Activated CD4-positive, alpha-beta T cell treated with anti-CD3 and anti-CD28 coated beads, Interleukin-2, amount 50 U/mL, for 4 hours (primary cell): Measurements from ENCODE around the gene UBXN7.
"Not testable (repeated sequence)": the region's sequence is repeated elsewhere in the genome, so short reads cannot be mapped to it uniquely, and the experiment has no call there.

Source experiments
- DNase-seq, 2 experiments: peaks; one replicate each; pipeline ENCODE4 v3.0.0-alpha.2; 2020

UBXN7 gene

DNA sequence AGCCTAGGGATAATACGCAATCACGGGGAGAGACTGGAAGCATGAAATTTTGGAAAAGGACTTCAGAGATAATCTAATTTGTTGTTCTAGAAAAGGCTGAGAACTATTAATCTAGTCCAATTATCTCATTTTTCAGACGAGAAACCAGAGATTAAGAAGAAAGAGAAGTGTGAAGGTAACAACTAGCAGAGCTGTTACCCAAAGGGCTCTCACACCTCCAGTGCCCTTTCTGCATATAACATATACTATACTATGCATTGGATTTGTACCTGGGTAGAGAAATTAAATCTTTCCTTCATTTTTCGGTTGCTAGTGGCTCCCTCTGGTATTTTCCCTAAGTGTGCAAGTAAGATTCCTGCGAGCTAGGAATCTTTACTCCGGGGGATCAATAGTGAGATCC lies 80.7 kb downstream of the UBXN7 start:
- no peak for DNase-seq

DNA sequence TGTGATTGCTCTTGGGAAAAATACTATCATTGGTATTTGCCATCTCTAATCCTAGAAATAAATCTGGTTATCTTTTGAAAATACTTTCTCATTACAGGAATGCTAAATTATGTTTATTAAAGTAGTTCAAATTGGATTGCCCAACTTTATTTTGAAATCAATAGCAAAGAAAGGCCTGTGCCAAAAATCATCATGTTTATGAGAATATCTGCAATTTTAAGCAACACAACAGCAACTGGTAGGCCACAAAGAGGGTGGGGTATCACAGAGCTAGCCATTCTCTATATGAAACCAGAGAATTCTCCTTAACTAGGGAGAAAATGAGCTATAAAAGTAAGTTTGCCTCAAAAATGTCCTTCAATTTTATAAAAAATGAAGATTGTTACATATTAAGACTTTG lies 82.2 kb downstream of the UBXN7 start:
- no peak for DNase-seq

DNA sequence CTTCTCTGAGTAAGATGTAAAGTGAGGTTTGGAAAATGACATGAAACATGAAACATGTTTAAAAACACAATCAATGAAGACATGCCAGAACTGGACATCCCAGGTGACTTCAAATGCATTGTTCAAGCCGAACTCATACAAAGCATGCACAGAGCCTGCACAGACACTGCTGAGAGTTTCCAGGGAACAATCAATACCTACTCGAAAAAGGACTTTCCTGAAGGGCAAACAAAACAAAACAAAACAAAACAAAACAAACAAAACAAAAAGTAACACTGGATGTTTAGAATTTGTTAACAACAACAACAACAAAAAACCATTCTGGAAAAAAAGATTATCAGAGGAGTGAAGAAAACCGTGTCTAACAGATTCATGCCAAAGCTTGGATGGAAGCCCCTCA lies 83.5 kb downstream of the UBXN7 start:
- no peak for DNase-seq

DNA sequence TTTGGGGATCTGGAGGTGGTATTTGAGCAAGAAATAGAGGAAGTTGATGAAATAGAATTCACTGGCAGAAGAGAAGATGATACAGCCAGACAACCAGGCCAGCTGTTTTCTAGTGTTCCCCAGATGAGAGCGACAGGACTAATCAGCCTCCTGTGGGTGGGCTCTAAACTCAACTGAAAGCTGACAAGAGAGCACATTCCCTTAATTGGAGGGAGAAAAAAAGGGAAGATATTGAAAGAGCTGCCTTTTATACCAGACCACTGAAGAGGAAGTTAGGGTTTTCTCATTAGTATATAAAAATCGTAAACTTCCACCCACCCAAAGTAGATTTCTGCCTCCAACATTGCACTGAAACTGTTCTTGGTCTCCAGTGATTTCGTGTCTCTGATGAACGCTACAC lies 87.6 kb downstream of the UBXN7 start:
- DNase-seq = no peak

DNA sequence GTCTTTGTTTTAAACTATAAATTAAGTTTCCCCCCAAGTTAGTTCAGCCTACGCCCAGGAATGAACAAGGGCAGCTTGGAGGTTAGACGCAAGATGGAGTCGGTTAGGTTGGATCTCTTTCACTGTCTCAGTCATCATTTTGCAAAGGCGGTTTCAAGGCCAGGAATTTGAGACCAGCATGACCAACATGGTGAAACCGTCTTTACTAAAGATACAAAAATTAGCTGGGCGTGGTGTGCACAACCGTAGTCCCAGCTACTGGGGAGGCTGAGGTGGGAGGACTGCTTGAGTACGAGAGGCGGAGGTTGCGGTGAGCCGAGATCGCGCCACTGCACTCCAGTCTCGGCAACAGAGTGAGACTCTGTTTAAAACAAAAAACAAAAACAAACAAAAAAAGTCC lies 88.3 kb downstream of the UBXN7 start:
- DNase-seq = not testable (repeated sequence)

DNA sequence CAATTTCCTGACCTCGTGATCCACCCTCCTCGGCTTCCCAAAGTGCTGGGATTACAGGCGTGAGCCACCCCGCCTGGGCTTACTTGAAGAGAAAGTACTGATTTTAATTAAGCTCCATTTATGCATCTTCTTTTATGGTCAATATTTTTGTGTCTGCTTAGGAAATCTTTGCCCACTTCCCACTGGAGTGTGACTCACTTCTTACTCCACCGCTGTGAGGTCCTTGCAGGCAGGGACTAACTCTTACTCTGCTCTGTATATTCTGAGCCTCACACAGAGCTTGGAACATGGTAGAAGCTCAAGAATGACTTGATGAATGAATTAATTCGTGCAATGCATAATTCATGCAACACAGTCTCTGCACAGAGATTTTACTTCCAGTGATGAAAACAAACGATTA lies 91.1 kb downstream of the UBXN7 start:
- no peak for DNase-seq

DNA sequence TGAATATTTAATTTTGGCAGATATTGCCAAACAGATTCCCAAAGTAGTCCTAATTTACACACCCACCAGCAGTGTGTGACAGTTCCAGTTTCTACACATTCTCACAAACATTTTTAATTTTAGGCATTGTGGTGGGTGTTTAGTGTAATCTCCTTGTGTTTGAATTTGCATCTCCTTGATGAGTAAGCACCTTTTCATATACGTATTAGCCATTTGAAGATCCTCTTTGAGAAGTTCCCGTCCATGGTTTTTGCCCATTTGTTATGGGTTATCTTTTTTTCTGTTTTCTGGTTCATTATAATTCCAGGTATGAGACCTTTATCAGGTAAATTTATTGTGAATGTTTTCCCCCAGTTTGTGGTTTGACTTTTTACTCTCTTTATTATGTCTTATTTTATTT lies 91.8 kb downstream of the UBXN7 start:
- no peak for DNase-seq

DNA sequence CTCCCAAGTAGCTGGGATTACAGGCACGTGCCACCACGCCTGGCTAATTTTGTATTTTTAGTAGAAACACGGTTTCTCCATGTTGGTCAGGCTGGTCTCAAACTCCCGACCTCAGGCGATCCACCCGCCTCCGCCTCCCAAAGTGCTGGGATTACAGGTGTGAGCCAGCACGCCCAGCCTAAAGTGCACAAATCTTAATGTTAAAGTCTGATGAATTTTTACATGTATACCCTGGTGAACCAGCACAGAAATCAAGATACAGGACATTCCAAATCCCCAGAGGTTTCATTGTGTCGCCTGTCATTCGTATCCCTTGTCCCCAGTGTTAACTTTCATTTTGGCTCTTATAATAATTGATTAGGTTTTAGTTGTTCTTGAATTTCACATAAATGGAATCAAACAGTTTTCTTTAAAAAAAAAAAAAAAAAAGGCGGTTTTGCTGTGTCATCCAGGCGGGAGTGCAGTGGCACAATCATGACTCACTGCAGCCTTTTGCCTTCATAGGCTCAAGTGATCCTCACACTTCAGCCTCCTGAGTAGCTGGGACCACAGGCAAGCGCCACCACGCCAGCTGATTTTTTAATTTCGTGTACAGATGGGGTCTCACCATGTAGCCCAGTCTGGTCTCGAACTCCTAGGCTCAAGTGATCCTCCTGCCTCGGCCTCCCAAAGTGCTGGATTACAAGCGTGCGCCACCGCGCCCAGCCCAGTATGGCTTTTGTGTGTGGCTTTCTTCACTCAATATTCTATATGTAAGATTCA lies 92.6 kb downstream of the UBXN7 start:
- no peak for DNase-seq

DNA sequence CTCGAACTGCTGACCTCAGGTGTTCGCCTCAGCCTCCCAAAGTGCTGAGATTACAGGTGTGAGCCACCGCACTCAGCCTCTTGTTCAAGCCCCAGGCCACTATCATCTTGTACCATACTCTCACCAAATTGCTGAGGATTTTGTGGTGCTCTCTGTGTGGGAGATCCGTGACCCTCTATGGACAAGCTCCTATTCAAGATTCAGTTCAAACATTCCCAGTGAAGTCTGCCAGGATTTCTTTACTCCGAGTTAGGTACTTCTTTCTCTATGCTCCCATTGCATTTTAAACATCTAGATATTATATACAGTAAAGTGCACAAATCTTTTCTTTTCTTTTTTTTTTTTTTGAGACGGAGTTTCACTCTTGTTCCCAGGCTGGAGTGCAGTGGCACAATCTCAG lies 93.2 kb downstream of the UBXN7 start:
- no peak for DNase-seq

DNA sequence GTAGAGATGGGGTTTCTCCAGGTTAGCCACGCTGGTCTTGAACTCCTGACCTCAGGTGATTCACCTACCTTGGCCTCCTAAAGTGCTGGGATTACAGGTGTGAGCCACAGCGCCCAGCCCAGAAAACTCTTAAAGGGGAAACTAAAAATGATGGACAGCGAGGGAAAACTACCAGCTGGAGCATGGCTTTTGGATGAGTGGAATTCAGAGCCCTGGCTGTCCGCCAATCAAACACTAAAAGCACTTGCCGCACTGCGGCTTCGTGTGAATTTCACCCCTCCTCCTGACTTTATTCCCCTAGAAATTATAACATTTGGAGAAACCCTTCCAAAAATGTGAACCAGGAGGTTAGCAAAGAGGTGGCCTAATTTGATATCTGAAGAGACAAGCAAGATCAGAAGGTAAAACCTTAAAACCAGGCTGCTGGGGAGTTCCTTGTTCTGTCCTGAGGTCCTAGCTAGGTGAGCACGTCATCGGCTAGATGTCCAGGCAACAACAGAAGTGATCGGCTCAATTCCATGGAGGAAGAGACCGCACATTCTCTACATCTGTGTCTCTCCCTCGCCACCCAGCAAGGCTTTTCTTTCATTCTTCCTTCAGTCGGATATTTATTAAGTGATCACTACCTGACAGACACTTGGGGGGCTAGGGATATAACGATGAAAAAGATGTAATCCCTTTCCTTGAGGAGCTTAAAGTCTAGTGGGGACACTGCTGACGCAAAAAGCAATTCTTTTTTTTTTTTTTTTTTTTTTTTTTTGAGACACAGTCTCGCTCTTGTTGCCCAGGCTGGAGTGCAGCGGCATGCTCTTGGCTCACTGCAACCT lies 95.7 kb downstream of the UBXN7 start:
- no peak for DNase-seq

DNA sequence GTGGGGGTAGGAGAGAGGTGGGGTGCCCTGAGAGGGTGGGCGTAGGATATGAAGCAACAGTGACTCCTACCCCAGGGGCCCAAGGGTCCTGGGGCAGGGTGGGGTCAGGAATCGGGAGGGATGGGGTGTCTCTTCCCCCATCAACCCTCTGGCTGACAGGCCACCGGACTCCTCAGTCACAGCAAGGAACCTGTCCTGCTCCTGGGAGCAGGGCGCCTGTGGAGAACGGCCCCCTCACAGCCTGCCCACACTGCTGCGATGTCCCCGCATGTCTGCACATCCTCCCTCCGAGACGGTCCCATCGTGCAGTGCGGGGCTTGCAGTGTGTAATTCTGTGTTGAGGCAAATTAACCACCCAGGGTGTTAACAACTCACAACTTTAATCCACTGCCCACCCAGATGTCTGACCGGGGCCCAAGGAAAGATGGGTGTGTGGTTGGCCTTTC lies 96.7 kb downstream of the UBXN7 start:
- no peak for DNase-seq

DNA sequence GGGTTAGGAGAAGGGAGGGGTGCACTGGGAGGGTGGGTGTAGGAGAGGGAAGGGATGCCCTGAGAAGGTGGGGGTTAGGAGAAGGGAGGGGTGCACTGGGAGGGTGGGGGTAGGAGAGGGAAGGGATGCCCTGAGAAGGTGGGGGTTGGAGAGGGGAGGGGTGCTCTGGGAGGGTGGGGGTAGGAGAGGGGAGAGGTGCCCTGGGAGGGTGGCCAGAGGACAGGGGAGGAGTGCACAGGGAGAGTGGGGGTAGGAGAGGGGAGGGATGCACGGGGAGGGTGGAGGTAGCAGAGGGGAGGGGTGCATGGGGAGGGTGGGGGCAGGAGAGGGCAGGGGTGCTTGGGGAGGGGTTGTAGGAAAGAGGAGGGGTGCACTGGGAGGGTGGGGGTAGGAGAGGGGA lies 97.2 kb downstream of the UBXN7 start:
- no peak for DNase-seq

DNA sequence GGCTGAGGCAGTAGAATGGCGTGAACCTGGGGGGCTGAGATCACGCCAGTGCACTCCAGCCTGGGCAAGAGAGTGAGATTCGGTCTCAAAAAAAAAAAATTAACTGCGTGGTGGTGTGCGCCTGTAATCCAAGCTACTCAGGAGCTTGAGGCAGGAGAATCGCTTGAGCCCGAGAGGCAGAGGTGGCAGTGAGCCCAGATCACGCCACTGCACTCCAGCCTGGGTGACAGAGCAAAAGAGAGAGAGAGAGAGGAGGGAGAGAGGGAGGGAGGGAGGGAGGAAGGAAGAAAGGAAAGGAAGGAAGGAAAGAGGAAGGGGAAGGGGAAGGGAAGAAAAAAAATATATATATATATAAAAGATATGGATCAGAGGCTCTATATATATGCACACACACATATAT lies 100.1 kb downstream of the UBXN7 start:
- DNase-seq = no peak

DNA sequence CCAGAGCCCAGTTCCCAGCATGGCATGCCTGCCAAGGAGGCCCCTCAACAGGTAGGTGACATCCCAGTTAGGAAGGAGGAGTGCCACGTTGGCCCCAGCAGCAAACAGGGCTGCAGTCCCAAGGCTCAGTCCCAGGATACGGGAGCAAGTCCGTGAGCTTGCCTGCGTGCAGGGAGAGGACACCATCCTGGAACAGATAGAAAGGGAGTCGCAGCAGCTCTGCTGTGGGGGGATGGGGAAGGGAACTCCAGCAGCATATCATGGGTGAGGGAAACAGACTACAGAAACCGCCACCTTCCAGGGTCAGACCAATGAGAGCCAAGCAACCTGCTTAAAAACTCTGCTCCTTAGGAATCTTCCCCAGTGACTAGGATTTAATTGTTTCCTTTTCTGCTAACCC lies 104.8 kb downstream of the UBXN7 start:
- DNase-seq = no peak

DNA sequence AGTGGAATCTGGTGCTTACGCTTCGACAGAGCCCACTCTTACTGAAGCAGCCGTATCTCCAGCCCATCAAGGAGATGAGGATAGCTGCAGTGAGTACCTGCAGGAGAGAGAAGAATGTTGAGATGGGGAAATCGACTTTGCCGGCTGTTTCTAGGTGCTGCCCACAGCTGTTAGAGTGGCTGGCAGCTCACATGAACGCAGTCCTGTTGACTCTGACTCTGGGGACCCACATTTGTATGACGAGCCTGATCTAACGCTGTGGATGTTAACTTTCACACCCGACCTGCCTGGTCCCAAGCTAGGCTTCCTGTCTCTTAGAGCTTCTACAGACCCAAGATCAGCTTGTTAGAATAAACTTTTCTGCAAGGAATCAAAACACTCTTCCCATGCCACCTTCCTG lies 105.3 kb downstream of the UBXN7 start:
- DNase-seq = no peak

DNA sequence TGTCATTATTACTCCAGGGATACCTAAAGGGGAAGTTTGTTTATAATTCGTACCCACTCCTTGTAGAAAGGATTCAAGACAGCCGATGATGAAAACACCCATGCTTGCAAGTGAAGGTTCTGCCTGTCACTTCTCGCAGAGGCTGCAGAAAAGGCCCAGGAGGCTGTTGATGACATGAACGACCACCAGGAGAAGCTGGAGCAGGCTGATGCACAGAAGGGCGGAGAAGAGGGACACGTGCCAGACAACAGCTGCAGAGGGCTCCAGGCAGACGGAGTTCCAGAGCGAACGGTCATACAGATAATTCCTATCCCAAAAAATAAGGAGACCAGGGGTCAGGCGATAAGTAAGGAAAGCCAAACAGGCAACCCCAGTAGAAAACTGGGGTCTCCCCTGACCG lies 108.5 kb downstream of the UBXN7 start:
- DNase-seq = no peak

DNA sequence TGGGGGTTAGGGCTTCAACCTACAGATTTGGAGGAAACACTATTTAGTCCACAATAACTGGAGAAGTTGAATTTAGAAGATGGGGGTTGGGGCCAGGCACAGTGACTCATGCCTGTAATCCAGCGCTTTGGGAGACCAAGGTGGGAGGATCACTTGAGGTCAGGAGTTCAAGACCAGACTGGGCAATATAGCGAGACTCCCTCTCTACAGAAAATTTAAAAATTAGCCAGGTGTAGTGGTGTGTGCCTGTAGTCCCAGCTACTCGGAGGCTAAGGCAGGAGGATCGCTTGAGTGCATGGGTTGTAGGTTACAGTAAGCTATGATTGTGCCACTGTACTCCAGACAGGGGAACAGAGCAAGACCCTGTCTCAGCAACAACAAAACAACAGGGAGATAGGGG lies 109.2 kb downstream of the UBXN7 start:
- DNase-seq = no peak

DNA sequence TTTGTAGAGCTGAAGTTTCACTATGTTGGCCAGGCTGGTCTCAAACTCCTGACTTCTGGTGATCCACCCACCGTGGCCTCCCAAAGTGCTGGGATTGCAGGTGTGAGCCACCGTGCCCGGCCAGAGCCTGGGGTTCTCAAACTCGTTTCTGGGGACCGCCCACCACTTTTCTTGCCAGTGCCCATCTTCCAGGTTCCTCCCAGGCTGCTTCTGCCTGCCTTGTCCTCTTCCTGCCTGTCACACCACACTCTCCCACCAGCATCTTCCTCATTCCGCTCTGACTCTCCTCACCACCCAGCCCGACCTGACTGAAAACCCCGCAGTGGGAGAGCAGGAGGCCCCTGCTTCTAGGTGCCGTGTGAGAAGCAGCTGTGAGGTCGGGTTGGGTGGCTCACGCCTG lies 111.1 kb downstream of the UBXN7 start:
- DNase-seq = no peak

DNA sequence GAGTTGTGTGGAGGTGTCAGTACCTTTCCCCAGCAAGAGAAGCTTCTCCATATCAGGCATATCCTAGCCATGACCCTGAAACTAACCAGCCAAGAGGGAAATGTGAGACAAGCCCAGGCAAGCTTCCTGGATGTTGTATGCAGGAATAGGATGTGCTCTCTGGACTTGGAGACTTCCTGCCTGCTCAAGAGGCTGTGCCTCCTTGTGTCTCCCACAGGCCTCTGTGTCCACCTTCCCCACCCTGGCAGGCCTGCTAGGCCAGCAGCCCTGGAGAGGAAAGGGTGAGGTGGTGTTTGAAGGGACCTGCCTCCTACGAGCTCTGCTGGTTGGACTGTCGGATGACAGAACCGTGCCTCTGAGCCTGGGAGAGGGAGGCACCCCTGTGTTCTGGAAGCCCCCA lies 112.1 kb downstream of the UBXN7 start:
- no peak for DNase-seq

DNA sequence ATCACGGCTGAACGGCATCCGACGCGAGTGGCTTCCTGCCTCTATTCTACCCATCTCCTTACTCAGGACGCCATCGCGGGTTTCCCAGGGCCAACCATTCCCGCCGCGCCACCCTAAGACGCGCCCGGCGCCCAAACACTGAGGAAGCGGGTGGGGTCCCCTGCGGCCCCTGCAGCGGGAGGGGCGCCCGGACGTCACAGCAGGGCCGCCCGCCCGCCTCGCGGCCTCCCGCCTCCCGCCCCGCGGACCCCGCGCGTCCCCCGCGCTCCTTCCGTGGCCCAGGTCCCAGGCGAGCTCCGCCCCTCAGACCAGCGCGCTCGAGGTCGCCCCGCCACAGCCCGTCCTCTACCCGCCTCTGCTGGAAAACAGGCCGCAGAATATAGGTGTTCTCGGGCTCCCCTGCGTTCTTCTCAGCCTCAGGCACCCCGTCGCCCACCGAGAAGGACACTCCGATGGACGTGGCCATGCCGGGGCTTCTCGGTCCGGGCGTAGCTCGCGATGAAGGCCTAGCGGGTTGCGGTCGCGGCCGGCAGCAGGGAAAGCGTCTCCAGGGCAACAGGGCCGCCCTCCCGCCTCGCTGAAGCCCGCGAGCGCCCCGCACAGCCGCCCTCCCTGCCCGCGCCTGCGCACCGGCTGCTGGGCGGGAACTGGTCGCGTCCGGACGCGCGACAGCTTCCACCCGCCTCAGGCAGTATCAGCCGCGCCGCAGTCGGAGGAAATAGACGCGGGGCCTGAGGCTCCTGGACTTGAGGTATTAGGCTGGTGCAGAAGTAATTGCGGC lies 114.3 kb downstream of the UBXN7 start, which contains the start of gene DYNLT2B:
Gene DYNLT2B, minus strand, starts transcription at position 554 of the 781 bp plus-strand sequence. Its CDS starts 88 bp downstream, at position 466.
- DNase-seq = peak; percentile 74 to 77

DNA sequence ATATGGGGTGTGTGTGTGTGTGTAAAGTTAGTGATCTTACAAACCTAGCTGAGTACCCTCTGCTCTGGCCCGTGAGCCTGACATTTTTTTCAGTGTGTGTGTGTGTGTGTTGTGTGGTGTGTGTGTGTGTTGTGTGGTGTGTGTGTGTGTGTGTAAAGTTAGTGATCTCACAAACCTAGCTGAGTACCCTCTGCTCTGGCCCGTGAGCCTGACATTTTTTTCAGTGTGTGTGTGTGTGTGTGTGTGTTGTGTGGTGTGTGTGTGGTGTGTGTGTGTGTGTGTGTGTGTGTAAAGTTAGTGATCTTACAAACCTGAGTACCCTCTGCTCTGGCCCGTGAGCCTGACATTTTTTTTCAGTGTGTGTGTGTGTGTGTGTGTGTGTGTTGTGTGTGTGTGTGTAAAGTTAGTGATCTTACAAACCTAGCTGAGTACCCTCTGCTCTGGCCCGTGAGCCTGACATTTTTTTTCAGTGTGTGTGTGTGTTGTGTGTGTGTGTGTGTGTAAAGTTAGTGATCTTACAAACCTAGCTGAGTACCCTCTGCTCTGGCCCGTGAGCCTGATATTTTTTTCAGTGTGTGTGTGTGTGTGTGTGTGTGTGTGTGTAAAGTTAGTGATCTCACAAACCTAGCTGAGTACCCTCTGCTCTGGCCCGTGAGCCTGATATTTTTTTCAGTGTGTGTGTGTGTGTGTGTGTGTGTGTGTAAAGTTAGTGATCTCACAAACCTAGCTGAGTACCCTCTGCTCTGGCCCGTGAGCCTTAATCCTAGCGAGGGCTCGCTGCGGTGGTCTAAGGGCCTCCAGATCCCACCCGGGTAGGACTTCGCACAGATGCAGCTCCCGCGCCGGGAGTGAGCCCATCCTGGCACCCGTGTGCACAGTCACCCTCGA lies 115.2 kb downstream of the UBXN7 start:
- DNase-seq = not testable (repeated sequence)

DNA sequence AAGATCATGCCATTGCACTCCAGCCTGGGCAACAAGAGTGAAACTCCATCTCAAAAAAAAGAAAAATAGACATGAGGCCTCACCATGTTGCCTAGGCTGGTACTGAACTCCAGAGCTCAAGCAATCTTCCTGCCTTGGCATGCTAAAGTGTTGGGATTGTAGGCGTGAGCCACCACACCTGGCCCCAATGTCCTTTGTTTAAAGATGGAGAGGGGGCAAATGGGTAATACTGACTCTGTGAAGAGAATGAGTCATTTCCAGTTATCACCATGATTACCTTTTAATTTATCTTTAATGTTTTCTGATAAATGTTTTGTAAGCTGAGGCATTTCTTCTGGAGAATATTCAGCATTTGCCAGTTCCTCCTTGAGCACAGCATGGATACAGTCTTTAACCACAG lies 116.4 kb downstream of the UBXN7 start:
- no peak for DNase-seq
